Sigmoid colon (tissue), 4 donors: ENCODE data around the gene TUBB1.

ENCODE experiments used
- POLR2AphosphoS5 ChIP-seq, 4 donors: sonication (generic); formaldehyde crosslinking; IDR thresholded peaks; one replicate each; pipeline ENCODE4 v1.6.1; 2017; ENCODE audit warnings: antibody characterized with exemption in 4 of 4
- TF ChIP-seq, protein P1 (sequence below), 4 experiments: fragments of 450-650 bp in 3 of 4; fragments of 200-600 bp in 1 of 4; IDR thresholded peaks; one replicate each; pipeline ENCODE4 v1.5.1; 2016 to 2019; ENCODE audit warnings: antibody characterized with exemption in 4 of 4, mild to moderate bottlenecking in 3 of 4, moderate library complexity in 2 of 4

DNA sequence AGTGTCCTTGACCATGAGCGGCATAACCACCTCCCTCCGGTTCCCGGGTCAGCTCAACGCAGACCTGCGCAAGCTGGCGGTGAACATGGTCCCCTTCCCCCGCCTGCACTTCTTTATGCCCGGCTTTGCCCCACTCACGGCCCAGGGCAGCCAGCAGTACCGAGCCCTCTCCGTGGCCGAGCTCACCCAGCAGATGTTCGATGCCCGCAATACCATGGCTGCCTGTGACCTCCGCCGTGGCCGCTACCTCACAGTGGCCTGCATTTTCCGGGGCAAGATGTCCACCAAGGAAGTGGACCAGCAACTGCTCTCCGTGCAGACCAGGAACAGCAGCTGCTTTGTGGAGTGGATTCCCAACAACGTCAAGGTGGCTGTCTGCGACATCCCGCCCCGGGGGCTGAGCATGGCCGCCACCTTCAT lies 4.9 kb downstream of the TUBB1 start:
- TF ChIP-seq POLR2AphosphoS5 (IDR thresholded peaks at IDR 0.05): no peak
- TF ChIP-seq, protein P1, sequence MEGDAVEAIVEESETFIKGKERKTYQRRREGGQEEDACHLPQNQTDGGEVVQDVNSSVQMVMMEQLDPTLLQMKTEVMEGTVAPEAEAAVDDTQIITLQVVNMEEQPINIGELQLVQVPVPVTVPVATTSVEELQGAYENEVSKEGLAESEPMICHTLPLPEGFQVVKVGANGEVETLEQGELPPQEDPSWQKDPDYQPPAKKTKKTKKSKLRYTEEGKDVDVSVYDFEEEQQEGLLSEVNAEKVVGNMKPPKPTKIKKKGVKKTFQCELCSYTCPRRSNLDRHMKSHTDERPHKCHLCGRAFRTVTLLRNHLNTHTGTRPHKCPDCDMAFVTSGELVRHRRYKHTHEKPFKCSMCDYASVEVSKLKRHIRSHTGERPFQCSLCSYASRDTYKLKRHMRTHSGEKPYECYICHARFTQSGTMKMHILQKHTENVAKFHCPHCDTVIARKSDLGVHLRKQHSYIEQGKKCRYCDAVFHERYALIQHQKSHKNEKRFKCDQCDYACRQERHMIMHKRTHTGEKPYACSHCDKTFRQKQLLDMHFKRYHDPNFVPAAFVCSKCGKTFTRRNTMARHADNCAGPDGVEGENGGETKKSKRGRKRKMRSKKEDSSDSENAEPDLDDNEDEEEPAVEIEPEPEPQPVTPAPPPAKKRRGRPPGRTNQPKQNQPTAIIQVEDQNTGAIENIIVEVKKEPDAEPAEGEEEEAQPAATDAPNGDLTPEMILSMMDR (IDR thresholded peaks at IDR 0.05): no peak
